ENCODE measurements around the gene PREB.
"Not testable (repeated sequence)": the region's sequence is repeated elsewhere in the genome, so short reads cannot be mapped to it uniquely, and the experiment has no call there.

The PREB gene

GRCh38 chr2:27133905-27134780 is at the start of gene PREB:
PREB (minus strand) TSS chr2:27134636; CDS start chr2:27134421, 215 bp downstream.
- peak; percentile 88 to 92 for DNase-seq

GRCh38 chr2:27184115-27184514 is 49.7 kb upstream of the PREB start:
- no peak for DNase-seq

GRCh38 chr2:27182346-27182745 is 47.9 kb upstream of the PREB start:
- no peak for DNase-seq

GRCh38 chr2:27179344-27180000 is 45.0 kb upstream of the PREB start:
- no peak for DNase-seq

GRCh38 chr2:27178469-27178868 is 44.0 kb upstream of the PREB start:
- no peak for DNase-seq

GRCh38 chr2:27177441-27178351 is 43.3 kb upstream of the PREB start:
- no peak for DNase-seq

GRCh38 chr2:27175781-27176180 is 41.3 kb upstream of the PREB start:
- not testable (repeated sequence) for DNase-seq

GRCh38 chr2:27175330-27175729 is 40.9 kb upstream of the PREB start:
- DNase-seq, result no peak

- no peak for DNase-seq
Measured at GRCh38 chr2:27174638-27175037, 40.2 kb upstream of the PREB start.

GRCh38 chr2:27171351-27171848 is 37.0 kb upstream of the PREB start:
- no peak for DNase-seq

GRCh38 chr2:27170581-27171337 is 36.3 kb upstream of the PREB start:
- no peak for DNase-seq

- DNase-seq, result no peak
Measured at GRCh38 chr2:27164960-27165763, 30.7 kb upstream of the PREB start.

GRCh38 chr2:27162151-27163121 is 28.0 kb upstream of the PREB start:
- no peak for DNase-seq

- no peak for DNase-seq
Measured at GRCh38 chr2:27160191-27160590, 25.8 kb upstream of the PREB start.

- DNase-seq, result no peak
Measured at GRCh38 chr2:27159271-27159670, 24.8 kb upstream of the PREB start.

- no peak for DNase-seq
Measured at GRCh38 chr2:27158468-27158867, 24.0 kb upstream of the PREB start.

GRCh38 chr2:27155069-27155520 is 20.7 kb upstream of the PREB start:
- DNase-seq, result no peak

GRCh38 chr2:27154488-27154887 is 20.1 kb upstream of the PREB start:
- no peak for DNase-seq

GRCh38 chr2:27152796-27153464 is 18.5 kb upstream of the PREB start:
- DNase-seq, result no peak
